Measurements from ENCODE around the gene LHFPL4. TPM values are rescaled to one million over a fixed set of nuclear protein-coding genes. Genes with fewer than 3 reads are reported as not detected.

Gene LHFPL4
- total RNA-seq, 2 experiments from 2014 or later, result not detected

DNA sequence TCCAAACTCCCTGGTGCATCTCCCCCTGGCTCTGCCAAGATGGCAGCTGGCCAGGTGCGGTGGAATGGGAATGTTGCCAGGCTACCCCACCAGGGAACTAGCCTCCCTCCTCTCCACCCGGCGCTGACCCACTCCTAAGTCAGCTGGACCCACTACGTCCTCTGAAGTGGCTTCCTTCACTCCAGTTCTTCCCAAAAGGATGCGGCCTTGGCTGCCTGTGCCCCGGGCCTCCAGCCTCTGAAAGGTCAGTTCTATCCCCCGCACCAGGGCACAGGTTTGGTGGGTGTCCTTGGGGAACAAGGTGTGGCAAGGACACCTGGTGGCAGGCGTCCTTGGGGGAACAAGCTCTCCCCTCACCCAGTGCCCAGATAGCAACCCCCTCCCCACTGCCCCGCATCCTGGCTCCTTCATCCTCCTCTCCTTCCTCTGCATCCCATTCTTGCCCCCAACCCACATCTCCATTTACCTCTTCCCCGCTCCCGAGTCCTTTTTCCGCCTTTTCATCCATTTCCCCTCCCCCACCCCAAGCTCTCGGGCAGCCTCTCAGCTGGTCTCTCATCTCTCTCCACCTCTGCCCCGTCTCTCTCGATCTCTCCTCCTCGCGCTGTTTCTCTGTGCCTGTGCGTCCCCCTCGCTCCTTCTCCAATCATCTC, 54.0 kb downstream of the LHFPL4 start:
- no peak overlapping the region for H2AFZ ChIP-seq (ENCODE audit: low read length)
- no peak overlapping the region for H3K4me2 ChIP-seq (ENCODE audit: low read length)
- H3K36me3 ChIP-seq (ENCODE audit: insufficient read depth, low read length), result no peaks in the 10 kb centered on the region
- H3K9me3 ChIP-seq (ENCODE audit: low read length), result no peaks in the 10 kb centered on the region
- ChIA-PET POLR2A (no interaction called here), CTCF (ENCODE audit: unreplicated experiment) (no interaction called here)
- peaks cover 6% of the 10 kb centered on the region for H3K4me1 ChIP-seq (ENCODE audit: insufficient read depth, low read length, poor library complexity, severe bottlenecking)
- H3K79me2 ChIP-seq (ENCODE audit: insufficient read depth, low read depth, low read length), result no peaks in the 10 kb centered on the region
- intact Hi-C loops (cut with micrococcal nuclease; ENCODE audit: unreplicated experiment), result loop anchor here (2.0 kb wide), 1 partner anchor 147 kb away; no protein-coding TSS in a partner anchor
- BruUV-seq (replicated peaks), result no TSS peak
- no peaks in the 10 kb centered on the region for H4K20me1 ChIP-seq (ENCODE audit: insufficient read depth, low read length)
- TF ChIP-seq, protein P1, sequence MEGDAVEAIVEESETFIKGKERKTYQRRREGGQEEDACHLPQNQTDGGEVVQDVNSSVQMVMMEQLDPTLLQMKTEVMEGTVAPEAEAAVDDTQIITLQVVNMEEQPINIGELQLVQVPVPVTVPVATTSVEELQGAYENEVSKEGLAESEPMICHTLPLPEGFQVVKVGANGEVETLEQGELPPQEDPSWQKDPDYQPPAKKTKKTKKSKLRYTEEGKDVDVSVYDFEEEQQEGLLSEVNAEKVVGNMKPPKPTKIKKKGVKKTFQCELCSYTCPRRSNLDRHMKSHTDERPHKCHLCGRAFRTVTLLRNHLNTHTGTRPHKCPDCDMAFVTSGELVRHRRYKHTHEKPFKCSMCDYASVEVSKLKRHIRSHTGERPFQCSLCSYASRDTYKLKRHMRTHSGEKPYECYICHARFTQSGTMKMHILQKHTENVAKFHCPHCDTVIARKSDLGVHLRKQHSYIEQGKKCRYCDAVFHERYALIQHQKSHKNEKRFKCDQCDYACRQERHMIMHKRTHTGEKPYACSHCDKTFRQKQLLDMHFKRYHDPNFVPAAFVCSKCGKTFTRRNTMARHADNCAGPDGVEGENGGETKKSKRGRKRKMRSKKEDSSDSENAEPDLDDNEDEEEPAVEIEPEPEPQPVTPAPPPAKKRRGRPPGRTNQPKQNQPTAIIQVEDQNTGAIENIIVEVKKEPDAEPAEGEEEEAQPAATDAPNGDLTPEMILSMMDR (conservative IDR thresholded peaks at IDR 0.05; ENCODE audit: low read length), result no peak
- no peak for TF ChIP-seq EZH2phosphoT487 (IDR thresholded peaks at IDR 0.05; ENCODE audit: borderline replicate concordance, low read depth, low read length)
- no peak overlapping the region for H3K4me3 ChIP-seq (ENCODE audit: low read depth, low read length, poor library complexity, severe bottlenecking)
- H3K9me2 ChIP-seq (ENCODE audit: insufficient read depth, low read length), result no peaks in the 10 kb centered on the region
- H3K27ac ChIP-seq (ENCODE audit: low read depth, low read length, poor library complexity, severe bottlenecking), result no peak overlapping the region
- no peak for DNase-seq (ENCODE audit: low spot score)

DNA sequence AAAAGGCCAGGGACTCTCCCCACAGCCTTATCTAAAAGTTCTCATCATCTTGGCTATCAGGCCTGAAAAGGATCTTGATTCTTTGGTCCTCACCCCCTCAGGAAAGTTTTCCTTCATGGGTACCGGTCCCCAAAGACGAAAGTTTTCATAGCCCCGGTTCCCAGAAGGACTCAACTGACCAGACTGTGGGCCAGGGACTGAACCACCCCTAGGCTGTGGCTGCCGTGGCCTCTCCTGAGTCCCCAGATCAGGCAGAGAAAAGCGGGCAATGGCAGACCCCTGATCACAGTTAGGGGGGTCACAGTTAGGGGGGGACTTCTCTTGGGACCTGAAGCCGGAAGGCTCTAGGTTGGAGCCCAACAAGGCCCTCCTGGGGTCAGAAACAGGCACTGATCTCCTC, 54.8 kb downstream of the LHFPL4 start:
- Histone ChIP-seq H2AFZ (ENCODE audit: low read length) (no peak overlapping the region), H3K4me2 (ENCODE audit: low read length) (no peak overlapping the region), H3K4me3 (ENCODE audit: low read depth, low read length, poor library complexity, severe bottlenecking) (no peak overlapping the region), H3K4me1 (ENCODE audit: insufficient read depth, low read length, poor library complexity, severe bottlenecking) (no peaks in the 10 kb centered on the region), H3K79me2 (ENCODE audit: insufficient read depth, low read depth, low read length) (no peaks in the 10 kb centered on the region), H3K36me3 (ENCODE audit: insufficient read depth, low read length) (no peaks in the 10 kb centered on the region), H3K27ac (ENCODE audit: low read depth, low read length, poor library complexity, severe bottlenecking) (no peak overlapping the region), H3K9me3 (ENCODE audit: low read length) (no peaks in the 10 kb centered on the region), H3K9me2 (ENCODE audit: insufficient read depth, low read length) (no peaks in the 10 kb centered on the region), H4K20me1 (ENCODE audit: insufficient read depth, low read length) (no peaks in the 10 kb centered on the region)
- ChIA-PET CTCF (ENCODE audit: unreplicated experiment) (no interaction called here), POLR2A (interaction anchor here (0.7 kb wide), 1 partner anchor 1094 kb away, joined by 4 read pairs; no protein-coding TSS in a partner anchor)
- no peak for DNase-seq (ENCODE audit: low spot score)
- TF ChIP-seq EZH2phosphoT487 (IDR thresholded peaks at IDR 0.05; ENCODE audit: borderline replicate concordance, low read depth, low read length), result no peak
- TF ChIP-seq, protein P1 (conservative IDR thresholded peaks at IDR 0.05; ENCODE audit: low read length), result no peak
- intact Hi-C loops (cut with micrococcal nuclease; ENCODE audit: unreplicated experiment), result no loop called here
- BruUV-seq (replicated peaks), result no TSS peak

DNA sequence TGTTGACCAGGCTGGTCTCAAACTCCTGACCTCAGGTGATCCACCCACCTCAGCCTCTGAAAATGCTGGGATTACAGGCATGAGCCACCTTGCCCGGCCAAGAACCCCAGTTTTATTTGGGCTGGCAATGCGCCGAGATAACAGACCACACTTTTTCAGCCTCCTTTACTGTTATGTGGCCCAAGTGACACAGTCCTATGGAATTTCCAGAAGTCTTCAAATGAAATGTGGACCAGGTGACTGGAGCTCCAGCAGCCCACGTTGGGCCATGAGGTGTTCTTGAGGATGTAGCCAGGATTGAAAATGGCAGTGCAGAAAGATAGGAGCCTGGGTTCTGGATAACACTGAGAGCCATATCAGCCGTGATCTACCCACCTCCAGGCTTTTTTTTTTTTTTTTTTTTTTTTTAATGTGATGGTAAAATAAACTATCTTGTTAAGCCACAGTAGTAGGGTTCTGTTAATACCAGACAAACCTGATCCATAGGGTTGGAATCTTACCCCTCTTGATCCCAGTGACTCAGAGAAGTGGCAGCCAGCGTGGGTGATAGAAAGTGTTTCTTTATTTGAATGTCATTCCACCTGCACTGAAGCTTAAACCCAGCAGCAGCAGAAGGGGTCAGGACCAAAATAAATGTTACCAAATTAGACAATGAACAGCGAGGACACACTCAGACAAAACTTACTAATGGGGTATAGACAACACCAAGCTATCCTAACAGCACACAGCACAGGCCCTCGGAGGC, 55.6 kb downstream of the LHFPL4 start:
- intact Hi-C loops (cut with micrococcal nuclease; ENCODE audit: unreplicated experiment), result no loop called here
- Histone ChIP-seq H3K36me3 (ENCODE audit: insufficient read depth, low read length) (no peaks in the 10 kb centered on the region), H3K9me2 (ENCODE audit: insufficient read depth, low read length) (no peaks in the 10 kb centered on the region), H3K27ac (ENCODE audit: low read depth, low read length, poor library complexity, severe bottlenecking) (no peak overlapping the region), H3K79me2 (ENCODE audit: insufficient read depth, low read depth, low read length) (no peaks in the 10 kb centered on the region), H2AFZ (ENCODE audit: low read length) (no peak overlapping the region), H3K4me1 (ENCODE audit: insufficient read depth, low read length, poor library complexity, severe bottlenecking) (no peaks in the 10 kb centered on the region), H3K4me2 (ENCODE audit: low read length) (no peak overlapping the region), H3K4me3 (ENCODE audit: low read depth, low read length, poor library complexity, severe bottlenecking) (no peak overlapping the region), H4K20me1 (ENCODE audit: insufficient read depth, low read length) (no peaks in the 10 kb centered on the region), H3K9me3 (ENCODE audit: low read length) (no peaks in the 10 kb centered on the region)
- CTCF ChIA-PET (ENCODE audit: unreplicated experiment), result no interaction called here
- TF ChIP-seq, protein P1 (conservative IDR thresholded peaks at IDR 0.05; ENCODE audit: low read length), result no peak
- no peak for TF ChIP-seq EZH2phosphoT487 (IDR thresholded peaks at IDR 0.05; ENCODE audit: borderline replicate concordance, low read depth, low read length)
- POLR2A ChIA-PET, result interaction anchor here (0.7 kb wide), 1 partner anchor 1095 kb away, joined by 4 read pairs; no protein-coding TSS in a partner anchor
- no peak for DNase-seq (ENCODE audit: low spot score)
- no TSS peak for BruUV-seq (replicated peaks)

Measured in OCI-LY7 (cell line).